SKM-1 treated with dmso at 0.1 percent for 144 hours (cell line): ENCODE results near the gene CASP2.
"Not testable (repeated sequence)": the region's sequence is repeated elsewhere in the genome, so short reads cannot be mapped to it uniquely, and the experiment has no call there.

Experiments
- DNase-seq: peaks from one replicate; lab custom pipeline; 2025; ENCODE audit not compliant: unreplicated experiment; lab: John Stamatoyannopoulos, UW

Gene CASP2

DNA sequence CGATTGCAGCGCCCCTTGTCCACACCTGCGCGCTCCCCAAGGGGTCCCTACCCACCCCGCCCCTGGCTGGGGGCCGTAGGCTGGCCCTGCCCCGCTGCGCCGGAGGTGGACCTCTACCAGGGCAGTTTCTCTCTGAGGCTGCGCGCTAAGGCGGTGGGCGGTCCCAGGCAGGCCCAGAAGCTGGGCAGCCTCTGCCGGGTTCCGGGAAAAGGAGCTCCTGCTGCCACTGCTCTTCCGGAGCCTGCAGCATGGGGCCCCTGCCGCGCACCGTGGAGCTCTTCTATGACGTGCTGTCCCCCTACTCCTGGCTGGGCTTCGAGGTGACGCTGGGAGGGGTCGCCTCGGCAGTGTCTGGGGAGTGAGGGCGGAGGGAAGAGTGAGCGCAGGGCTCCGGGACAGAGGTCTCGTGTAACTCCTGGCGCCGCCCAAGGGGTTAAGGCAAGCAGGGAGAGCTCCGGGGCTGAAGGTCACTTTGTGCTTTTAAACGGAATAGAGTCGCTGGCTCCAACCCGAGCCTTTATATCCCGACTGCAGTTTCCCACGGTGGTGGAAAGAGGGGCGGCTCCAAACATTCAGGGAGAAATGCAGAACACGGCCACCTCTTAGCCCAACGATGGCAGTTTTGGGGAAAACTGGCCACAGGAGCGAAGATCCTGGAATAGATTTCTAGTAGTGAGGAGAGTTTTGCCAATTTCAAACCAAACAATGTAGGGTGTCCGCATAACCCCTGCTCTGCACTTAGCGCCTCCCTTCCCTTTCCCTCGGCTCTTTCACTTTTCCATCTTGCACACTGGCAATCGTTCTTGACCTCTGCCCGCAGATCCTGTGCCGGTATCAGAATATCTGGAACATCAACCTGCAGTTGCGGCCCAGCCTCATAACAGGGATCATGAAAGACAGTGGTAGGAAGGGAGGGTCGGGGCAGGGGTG is 24.6 kb upstream of the CASP2 start, which contains the start of gene GSTK1:
Gene GSTK1, plus strand, starts transcription at position 176 of the 930 bp plus-strand sequence. Its CDS starts 73 bp downstream, at position 249.
- DNase-seq = peak; percentile 61

DNA sequence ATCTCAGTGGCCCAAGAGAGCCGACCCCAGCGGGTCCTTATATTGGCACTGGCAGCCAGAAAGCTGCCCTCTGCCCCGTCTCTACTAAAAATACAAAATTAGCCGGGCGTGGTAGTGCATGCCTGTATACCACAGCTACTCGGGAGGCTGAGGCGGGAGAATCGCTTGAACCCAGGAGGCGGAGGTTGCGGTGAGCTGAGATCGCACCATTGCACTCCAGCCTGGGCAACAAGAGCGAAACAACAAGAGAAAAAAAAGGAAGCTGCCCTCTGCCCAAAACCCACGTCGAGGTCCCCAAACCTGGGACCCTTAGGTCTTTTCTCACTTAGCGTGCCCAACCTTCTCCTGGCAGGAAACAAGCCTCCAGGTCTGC is 24.0 kb upstream of the CASP2 start:
- not testable (repeated sequence) for DNase-seq

DNA sequence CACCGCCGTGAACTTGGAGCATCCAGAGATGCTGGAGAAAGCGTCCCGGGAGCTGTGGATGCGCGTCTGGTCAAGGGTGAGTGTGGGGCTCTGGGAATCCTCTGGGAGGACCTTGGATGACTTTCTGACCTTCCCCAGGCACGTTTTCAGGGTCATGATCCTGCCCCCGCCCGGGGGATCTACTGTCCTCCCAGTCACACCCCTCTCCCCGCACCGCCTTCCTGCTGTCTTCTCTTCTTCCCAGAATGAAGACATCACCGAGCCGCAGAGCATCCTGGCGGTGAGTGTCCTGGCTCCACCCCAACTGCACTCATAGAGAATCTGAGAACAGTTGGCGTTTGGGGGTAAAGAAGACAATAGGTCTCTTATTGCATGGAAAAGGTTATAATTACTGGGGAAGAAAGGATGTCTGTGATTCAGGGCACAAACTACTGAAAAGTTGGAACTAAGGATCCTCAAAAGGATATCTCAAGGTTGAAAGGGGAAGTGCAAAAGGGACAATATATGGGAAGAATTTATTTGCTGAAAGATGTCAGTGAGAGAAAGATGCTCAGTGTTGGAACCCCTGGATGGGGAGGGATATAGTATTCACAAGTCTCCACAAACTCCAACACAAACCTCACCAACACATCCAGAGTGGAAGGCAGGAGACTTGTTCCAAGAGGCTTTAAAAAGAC is 23.0 kb upstream of the CASP2 start:
- no peak for DNase-seq

- no peak for DNase-seq
These were observed 18.9 kb upstream of the CASP2 start for GRCh38 chr7:143269251-143269650.

DNA sequence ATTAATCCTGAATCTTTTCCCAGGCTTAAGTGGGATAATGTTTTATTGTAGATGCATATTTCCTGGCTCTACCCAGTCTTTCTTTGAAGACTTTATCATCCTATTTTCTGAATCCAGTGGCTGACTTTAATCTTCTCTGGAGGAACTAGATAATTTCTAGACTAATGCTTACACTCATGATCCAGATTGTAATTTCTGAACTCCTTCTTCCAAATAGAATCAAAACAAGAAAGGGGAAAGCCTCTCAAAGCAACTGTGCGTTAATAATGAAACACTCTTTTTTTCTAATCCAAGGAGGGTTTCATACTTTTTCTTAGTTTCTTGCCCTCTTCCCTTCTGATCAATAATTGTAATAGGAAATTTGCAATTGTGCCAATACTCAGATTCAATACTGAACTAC is 16.9 kb upstream of the CASP2 start:
- no peak for DNase-seq

DNA sequence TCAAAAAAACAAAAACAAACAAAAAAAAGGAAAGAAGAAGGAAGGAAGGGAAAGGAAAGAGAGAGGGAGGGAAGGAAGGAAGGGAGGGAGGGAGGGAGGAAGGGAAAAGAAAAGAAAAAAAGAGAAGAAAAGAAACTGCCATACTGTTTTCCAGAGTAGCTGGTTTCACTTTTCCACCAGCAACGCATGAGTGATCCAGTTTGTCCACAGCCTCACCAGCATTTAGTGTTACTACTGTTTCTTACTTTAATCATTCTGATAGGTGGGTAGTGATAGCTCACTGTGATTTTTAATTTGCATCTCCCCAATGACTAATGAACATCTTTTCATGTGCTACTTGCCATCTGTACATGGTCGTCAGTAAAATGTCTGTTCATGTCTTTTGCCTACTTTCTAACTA is 15.3 kb upstream of the CASP2 start:
- DNase-seq = no peak

DNA sequence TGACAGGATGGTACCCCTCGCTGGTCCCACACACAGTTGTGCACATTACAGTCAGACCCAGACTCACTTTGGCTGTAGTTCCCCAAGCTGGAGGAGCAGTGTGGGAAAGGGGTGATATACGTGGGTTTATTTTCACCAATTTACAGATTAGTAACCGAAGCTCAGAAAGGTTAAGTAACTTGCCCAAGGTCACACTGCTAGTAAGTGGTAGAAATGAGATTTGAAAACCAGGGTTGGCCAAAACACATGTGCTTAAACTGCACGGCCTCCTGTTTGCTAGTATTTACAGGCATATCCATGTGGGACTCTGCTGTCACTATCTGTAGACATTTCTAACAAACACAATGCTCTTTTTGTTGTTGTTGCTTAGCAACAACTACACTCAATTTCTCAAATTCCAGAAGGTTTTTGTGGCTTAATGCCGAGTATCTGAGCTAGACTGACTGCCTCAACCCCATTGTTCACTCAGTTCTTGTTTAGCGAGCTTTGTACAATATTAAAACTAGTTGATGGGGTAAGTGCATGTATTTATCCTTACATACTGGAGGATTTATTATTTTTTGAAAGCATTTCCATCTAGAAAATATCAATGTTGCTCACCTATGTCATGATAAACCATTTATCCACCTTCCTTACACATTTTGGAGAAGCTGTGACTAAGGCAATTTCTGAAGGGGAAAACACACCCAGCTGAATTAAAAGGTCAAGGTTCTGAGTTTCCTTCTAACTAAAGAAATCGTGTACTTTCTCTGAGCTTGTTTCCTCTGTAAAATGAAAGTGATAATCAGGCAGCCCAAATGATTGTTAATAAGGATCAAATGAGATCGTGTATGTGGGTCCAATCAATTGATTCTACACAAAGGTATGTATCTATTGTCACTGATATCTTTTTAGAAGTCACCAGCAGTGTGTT is 8.7 kb upstream of the CASP2 start:
- DNase-seq = no peak

GRCh38 chr7:143280160-143280559 is 8.0 kb upstream of the CASP2 start:
- no peak for DNase-seq

DNA sequence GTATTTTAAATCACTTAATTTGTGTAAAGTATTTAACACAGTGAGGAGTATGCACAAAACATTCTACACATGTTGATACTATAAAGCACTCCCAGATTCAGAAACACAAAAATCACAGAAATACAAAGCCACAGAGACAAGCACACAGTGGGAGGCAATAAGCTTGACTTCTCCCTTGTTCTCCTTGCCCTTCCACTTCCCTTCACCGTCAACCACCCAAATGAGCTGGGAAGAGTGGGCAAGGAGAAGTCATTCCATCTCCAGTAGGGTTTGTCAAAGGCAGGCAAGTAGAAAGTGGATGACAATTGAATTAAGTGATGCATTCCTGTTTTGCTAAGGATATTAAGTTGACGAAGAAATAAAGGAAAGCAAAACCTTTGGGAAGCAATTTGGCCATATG is 7.6 kb upstream of the CASP2 start:
- no peak for DNase-seq

- DNase-seq = no peak
These were observed 6.6 kb upstream of the CASP2 start for GRCh38 chr7:143281529-143281928.

DNA sequence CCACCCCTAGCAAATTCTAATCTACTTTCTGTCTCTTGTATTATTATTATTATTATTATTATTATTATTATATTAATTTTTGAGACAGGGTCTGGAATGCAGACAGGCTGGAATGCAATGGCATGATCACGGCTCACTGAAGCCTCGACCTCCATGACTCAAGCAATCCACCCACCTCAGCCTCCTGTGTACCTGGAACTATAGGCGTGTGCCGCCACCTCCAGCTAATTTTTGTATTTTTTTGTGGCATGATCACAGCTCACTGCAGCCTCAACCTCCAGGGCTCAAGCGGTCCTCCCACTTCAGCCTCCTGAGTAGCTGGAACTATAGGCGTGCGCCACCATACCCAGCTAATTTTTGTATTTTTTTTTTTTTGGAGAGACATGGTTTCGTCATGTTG is 6.0 kb upstream of the CASP2 start:
- DNase-seq = no peak

GRCh38 chr7:143283381-143283780 is 4.8 kb upstream of the CASP2 start:
- no peak for DNase-seq

DNA sequence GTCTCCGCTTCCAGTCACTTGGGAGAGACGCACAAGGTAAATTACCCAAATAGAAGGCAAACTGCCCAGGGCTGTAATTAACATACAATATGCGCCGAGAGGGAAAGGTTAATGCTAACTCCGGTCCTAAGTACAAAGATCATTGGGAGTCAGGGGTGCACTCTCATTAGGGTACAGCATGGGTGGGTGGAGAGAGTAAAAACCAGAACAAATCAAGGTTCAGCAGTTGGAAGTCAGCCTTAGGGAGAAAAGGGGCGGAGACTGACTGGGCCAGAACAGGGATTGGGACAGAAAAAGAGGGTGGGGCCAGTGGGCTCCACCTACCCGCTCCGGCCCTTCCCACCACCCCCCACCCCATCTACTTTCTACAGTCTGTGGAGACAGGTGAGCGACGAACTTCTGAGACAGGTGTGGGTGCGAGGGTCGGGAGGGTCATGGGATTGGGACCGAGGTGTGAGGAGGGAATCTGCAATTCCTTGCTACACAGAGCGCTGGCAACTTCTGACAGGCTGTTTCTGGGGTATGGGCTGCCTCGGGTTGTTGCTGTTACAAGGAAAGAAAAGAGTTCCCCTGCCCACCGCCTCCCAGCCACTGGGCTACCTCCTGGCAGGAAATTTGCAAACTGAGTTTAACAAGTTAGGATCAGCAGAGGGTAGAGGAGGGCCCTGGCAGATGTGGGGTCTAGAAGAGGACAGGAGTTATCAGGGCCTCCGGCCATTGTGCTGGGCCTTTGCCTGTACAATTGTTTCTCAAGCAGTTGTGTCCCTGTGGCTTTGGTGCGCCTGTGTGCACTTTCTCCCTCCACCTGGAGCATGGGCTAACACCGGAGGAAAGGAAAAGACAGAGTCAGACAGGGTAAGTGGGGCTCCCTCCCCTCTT is 3.3 kb upstream of the CASP2 start, which contains the start of gene TMEM139:
Gene TMEM139, plus strand, starts transcription at position 368 of the 879 bp plus-strand sequence. CDS start 1,000 bp downstream, outside the sequence.
- no peak for DNase-seq

DNA sequence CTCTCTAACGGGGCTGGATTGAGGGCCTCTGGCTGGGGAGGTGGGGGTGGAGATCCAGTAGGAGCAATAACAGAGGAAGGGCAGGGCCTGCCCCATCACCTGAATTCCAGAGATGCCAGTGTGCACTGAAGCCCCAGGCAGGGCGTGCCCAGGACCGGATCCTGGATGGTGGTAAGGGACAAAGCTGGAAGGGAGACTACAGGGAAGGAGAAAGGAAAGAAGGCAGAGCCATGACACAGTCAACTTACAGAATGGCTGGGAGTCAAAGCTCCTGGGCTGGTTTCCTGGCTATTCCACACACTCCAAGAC is 2.7 kb upstream of the CASP2 start:
- no peak for DNase-seq

DNA sequence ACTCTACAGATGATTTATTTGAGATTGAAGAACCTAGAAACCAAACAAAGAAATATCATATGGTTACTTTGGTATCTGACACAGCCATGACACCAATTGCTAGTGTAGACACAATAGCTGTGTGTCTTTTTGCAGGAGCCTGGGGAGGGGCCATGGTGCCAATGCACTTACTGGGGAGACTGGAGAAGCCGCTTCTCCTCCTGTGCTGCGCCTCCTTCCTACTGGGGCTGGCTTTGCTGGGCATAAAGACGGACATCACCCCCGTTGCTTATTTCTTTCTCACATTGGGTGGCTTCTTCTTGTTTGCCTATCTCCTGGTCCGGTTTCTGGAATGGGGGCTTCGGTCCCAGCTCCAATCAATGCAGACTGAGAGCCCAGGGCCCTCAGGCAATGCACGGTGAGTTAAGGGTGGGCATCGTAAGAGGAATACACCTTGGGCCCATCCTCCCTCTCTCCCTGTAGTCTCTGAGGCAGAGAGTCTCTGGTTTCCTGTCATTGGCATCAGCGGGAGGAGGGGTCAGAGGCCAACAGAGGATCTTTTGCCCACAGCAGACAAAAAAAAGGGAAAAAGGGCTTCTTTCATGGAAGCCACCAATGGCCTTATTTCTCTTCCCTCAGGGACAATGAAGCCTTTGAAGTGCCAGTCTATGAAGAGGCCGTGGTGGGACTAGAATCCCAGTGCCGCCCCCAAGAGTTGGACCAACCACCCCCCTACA is 2.2 kb upstream of the CASP2 start:
- DNase-seq = no peak

- DNase-seq = no peak
These were observed 1.6 kb upstream of the CASP2 start for GRCh38 chr7:143286522-143286890.

DNA sequence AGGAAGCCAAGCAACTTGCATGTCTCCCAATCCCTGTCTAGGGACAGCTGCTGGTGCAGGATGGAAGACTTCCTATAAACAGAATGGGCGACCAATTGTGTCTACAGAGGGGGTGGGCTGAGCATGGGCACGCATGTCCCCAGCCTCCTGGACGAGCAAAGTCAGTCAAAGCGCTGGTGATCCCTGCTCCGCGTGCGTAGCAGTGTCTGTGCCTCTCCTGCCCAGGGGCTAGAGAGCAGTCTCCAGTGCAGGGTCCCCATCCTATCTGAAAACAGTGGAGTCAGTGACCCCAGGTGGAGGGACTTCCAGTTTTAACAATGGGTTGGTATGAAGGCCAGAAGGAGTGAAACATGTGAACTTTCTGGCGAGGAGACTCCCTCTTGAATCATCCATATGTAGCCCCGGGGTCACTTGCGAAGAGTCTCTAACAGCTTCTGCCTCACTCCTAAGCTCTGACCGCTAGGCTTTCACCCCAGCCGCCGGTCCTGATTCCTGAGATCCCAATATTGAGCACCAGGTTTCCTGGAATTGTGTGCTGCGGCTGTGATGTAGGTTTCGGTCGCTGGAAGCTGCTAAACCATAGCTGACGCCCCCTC is 714 bp upstream of the CASP2 start:
- DNase-seq = no peak

GRCh38 chr7:143288836-143289235 is 685 bp downstream of the CASP2 start:
- DNase-seq = no peak

DNA sequence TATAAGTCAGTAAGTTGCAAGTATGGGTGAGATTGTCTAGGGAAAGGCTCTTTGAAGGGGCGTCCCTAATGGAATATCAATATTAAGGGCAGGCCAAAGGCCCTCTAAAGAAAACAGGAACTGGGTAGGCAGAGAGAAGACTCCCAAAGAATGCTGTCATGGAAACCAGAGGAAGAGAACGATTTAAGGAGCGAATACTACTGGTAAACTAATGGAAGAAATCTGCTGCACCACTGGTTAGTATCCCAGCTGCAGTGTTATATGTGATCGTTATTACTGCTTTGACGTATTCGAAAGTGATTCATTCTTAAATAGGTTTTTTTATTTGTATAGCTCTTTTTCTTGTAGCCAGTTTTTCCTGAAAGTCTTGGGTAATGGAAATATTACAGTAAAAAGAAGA is 1.3 kb downstream of the CASP2 start:
- peak; percentile 48 for DNase-seq
